Activated CD8-positive, alpha-beta memory T cell treated with anti-CD3 and anti-CD28 coated beads, Interleukin-2, amount 50 U/mL, for 24 hours (primary cell): ENCODE data around the gene SNURF.
"Not testable (repeated sequence)": the region's sequence is repeated elsewhere in the genome, so short reads cannot be mapped to it uniquely, and the experiment has no call there.

Experiments
- DNase-seq: peaks from one replicate; pipeline ENCODE4 v3.0.0-alpha.2; 2020; ENCODE audit errors: extremely low read depth

Gene SNURF

DNA sequence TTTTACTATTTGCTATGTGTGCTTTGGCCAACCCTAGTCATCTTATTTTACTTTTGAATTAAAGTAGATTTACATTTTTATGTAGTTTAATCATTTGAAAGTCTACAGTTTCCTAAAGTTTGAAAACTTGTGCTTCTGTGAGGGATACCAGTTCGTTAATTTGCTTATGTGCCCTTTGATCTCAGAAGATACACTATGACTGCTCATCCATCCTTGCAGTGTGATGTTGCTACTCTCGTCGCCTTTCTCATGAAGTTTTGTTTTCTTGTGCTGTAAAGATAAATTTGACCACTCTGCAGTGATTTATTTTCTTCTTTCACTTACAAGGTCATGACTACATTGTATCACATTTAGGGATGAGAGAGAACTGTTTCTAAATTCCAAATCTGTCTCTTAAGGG, 16.3 kb downstream of the SNURF start:
- no peak for DNase-seq

DNA sequence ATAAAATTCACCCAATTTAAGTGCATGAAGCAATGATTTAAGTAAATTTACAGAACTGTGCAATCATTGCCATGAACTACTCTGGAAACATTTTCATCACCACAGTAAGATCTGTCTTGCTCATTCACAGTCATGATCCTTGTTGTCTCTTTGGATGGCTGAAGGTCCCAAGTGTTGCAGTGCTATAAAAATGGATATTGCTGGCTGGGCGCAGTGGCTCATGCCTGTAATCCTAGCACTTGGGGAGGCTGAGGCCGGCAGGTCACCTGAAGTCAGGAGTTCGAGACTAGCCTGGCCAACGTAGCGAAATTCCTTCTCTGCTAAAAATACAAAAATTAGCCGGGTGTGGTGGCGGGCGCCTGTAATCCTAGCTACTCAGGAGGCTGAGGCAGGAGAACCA, 17.0 kb downstream of the SNURF start:
- no peak for DNase-seq

DNA sequence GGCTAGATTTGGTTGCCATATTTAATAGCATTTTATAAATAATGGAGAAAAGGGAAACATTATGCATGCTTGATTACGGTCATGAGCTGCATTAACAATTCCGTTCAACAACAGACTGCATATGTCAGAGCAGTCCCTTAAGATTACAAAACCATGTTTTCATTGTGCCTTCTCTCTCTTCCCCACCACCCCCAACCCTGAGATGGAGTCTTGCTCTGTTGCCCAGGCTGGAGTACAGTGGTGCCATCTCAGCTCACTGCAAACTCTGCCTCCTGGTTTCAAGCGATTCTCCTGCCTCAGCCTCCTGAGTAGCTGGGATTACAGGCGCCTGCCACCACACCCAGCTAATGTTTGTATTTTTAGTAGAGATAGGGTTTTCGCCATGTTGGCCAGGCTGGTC, 17.9 kb downstream of the SNURF start:
- DNase-seq = not testable (repeated sequence)

DNA sequence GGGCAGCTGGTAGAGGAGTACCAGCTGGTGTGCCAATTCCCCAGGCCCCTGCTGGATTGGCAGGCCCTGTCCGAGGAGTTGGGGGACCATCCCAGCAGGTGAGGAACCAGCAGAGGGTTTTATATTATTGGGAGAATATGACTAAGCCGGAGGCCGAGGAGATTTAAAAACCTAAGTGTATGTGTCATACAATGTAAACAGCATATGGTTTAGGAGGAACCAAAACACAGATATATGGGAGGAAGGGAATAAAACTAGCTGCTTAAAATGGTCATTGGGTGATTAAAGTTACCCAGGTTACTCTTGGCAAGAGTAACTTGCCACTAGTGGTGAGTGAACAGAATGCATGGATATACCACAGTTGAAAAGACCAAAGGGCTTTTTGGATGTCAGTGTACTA, 22.1 kb downstream of the SNURF start:
- no peak for DNase-seq

DNA sequence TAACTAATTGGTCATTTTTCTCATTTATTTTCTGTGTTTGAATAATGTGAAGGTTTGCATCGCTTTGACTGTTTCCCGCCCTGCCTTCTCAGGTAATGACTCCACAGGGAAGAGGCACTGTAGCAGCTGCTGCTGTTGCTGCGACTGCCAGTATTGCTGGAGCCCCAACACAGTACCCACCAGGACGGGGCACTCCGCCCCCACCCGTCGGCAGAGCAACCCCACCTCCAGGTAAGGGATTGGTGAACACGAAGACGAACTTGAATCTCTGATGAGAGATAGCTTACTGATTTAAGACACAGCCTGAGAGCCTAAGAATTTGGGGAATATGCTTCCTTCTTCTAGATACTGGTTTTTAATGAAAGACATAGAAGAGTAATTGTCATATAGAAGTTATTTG, 22.9 kb downstream of the SNURF start:
- no peak for DNase-seq

DNA sequence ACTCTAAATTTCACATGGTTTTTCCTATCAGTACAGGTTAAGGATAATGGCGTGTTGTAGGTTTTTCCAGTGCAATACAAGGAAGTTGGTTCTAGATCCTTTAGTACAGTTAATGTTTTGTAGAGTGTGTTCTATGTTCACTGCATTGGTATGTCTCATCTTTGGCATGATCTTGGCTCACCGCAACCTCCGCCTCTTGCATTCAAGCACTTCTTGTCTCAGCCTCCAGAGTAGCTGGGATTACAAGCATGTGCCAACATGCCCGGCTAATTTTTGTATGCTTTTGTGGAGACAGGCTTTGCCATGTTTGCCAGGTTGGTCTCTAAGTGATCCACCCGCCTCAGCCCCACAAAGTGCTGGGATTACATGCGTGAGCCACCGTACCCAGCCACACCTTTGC, 30.4 kb downstream of the SNURF start:
- no peak for DNase-seq

DNA sequence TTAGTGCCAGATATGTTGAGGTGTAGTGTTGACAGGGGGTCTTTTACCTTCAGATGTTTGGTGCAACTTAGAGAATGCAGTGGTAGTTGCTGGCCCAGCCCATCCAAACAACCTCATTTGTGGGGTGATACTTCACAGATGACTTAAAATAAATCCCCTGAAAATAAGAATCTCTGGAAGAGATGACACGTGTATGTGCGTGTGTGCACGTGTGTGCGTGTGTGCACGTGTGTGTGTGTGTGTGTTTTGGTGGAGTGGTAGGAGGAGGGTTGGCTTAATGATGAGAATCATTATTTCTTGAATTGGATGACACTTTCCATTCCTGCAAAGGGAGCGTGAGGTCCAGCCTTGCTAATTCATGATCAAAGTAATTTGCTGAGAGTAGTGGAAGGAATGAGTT, 31.9 kb downstream of the SNURF start:
- no peak for DNase-seq
